ENCODE results near the gene CNRIP1.

DNA sequence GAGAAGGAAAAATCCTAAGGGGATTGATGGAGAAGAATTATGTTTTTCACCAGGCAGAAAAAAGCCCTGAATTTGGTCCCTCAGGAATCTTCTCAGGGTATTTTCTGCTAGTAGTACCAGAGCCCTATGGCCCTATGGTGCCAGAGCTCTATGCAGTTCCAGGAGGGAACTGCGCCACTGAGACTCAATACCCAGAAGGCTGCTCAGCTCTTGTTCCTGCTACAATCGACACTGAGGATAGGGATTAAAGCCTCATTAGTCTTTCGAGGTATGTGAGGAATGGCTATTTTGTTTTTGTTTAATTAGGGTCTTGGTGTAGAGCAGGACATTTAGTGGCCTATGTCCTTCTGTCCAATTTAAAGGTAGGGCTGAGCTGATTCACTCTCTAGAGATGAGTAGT is 45.7 kb downstream of the CNRIP1 start:
- TF ChIP-seq, protein P1, sequence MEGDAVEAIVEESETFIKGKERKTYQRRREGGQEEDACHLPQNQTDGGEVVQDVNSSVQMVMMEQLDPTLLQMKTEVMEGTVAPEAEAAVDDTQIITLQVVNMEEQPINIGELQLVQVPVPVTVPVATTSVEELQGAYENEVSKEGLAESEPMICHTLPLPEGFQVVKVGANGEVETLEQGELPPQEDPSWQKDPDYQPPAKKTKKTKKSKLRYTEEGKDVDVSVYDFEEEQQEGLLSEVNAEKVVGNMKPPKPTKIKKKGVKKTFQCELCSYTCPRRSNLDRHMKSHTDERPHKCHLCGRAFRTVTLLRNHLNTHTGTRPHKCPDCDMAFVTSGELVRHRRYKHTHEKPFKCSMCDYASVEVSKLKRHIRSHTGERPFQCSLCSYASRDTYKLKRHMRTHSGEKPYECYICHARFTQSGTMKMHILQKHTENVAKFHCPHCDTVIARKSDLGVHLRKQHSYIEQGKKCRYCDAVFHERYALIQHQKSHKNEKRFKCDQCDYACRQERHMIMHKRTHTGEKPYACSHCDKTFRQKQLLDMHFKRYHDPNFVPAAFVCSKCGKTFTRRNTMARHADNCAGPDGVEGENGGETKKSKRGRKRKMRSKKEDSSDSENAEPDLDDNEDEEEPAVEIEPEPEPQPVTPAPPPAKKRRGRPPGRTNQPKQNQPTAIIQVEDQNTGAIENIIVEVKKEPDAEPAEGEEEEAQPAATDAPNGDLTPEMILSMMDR (IDR thresholded peaks at IDR 0.05 in 8 of 11, conservative IDR thresholded peaks at IDR 0.05 in 3 of 11) = no peak
- no peak for TF ChIP-seq POLR2A (IDR thresholded peaks at IDR 0.05)
- no peak for TF ChIP-seq POLR2AphosphoS5 (IDR thresholded peaks at IDR 0.05)

All from spleen (tissue), 7 donors.